HG03097 (cell line): ENCODE data around the gene SH2D3A.
"Not testable (repeated sequence)": the region's sequence is repeated elsewhere in the genome, so short reads cannot be mapped to it uniquely, and the experiment has no call there.

Experiments
- ATAC-seq: cut with Tn5 transposase; IDR thresholded peaks from one replicate; pipeline ENCODE4 v1.9.1; 2021; ENCODE audit not compliant: unreplicated experiment, low FRiP score

SH2D3A gene

GRCh38 chr19:6767357-6768235 lies at the start of gene SH2D3A:
Gene SH2D3A, minus strand, starts transcription at chr19:6767435. Its CDS starts 3,687 bp downstream, at chr19:6763748.
- peak; percentile 65 for ATAC-seq

- ATAC-seq: no peak
These were observed 46.4 kb upstream of the SH2D3A start for GRCh38 chr19:6813659-6814058.

- ATAC-seq: no peak
These were observed 45.4 kb upstream of the SH2D3A start for GRCh38 chr19:6812612-6813011.

GRCh38 chr19:6811906-6812305 lies 44.7 kb upstream of the SH2D3A start:
- ATAC-seq: no peak

GRCh38 chr19:6811378-6811777 lies 44.1 kb upstream of the SH2D3A start:
- no peak for ATAC-seq

- ATAC-seq: no peak
These were observed 42.0 kb upstream of the SH2D3A start for GRCh38 chr19:6809262-6809661.

- ATAC-seq: no peak
These were observed 41.3 kb upstream of the SH2D3A start for GRCh38 chr19:6808494-6808893.

GRCh38 chr19:6807291-6807690 lies 40.1 kb upstream of the SH2D3A start:
- ATAC-seq: no peak

- no peak for ATAC-seq
These were observed 39.3 kb upstream of the SH2D3A start for GRCh38 chr19:6806488-6806887.

GRCh38 chr19:6803036-6803404 lies 35.8 kb upstream of the SH2D3A start:
- ATAC-seq: peak; percentile 32

GRCh38 chr19:6802336-6803035 lies 35.3 kb upstream of the SH2D3A start:
- peak; percentile 57 for ATAC-seq

GRCh38 chr19:6801485-6802086 lies 34.4 kb upstream of the SH2D3A start:
- ATAC-seq: peak; percentile 49

- peak; percentile 14 for ATAC-seq
These were observed 33.8 kb upstream of the SH2D3A start for GRCh38 chr19:6800991-6801484.

GRCh38 chr19:6800160-6800790 lies 33.0 kb upstream of the SH2D3A start:
- not testable (repeated sequence) for ATAC-seq

GRCh38 chr19:6797646-6798045 lies 30.4 kb upstream of the SH2D3A start:
- ATAC-seq: no peak

GRCh38 chr19:6796278-6796677 lies 29.0 kb upstream of the SH2D3A start:
- ATAC-seq: no peak

GRCh38 chr19:6794686-6795431 lies 27.6 kb upstream of the SH2D3A start:
- no peak for ATAC-seq

- ATAC-seq: no peak
These were observed 26.7 kb upstream of the SH2D3A start for GRCh38 chr19:6793973-6794372.

GRCh38 chr19:6793411-6793810 lies 26.2 kb upstream of the SH2D3A start:
- no peak for ATAC-seq

GRCh38 chr19:6791237-6791636 lies 24.0 kb upstream of the SH2D3A start:
- no peak for ATAC-seq
